B cell (primary cell): Measurements from ENCODE around the gene RPGR. TPM values are rescaled to one million over a fixed set of nuclear protein-coding genes. Genes with fewer than 3 reads are reported as not detected.

ENCODE experiments used
- ATAC-seq: fragments of 200-7000 bp; cut with Tn5 transposase; one replicate; pipeline ENCODE4 v1.10.0; 2021; ENCODE audit warnings: low read depth, mild to moderate bottlenecking, moderate number of reproducible peaks, moderate library complexity
- CTCF ChIA-PET: fragments of 350-600 bp; sonication (Branson Sonifier 250); formaldehyde crosslinking; loops from one replicate; lab custom pipeline; 2021; ENCODE audit warnings: antibody characterized with exemption, inconsistent platforms; lab: Charles Lee
- POLR2A ChIA-PET: fragments of 350-600 bp; sonication (Branson Sonifier 250); formaldehyde crosslinking; loops from one replicate; lab custom pipeline; 2021; ENCODE audit warnings: antibody characterized with exemption; lab: Charles Lee
- DNase-seq: peaks from one replicate; pipeline ENCODE4 v3.0.0; 2013
- H2AFZ ChIP-seq: 2 replicates; pipeline ENCODE4 v1.6.1; 2012; ENCODE audit warnings: mild to moderate bottlenecking, low read depth, low read length; ENCODE audit not compliant: insufficient read depth, poor library complexity, severe bottlenecking
- H3K27ac ChIP-seq, 2 donors: 1 replicate in 1 of 2; 2 replicates in 1 of 2; pipeline ENCODE4 v1.5.1; 2012 to 2013; ENCODE audit warnings: low read length in 2 of 2, mild to moderate bottlenecking in 2 of 2, moderate library complexity in 1 of 2
- H3K27me3 ChIP-seq, 4 experiments: fragments of 200-600 bp in 1 of 4; sonication (generic) in 1 of 4; replicated peaks in 1 of 4; 1 replicate in 2 of 4; 2 replicates in 2 of 4; pipeline versions ENCODE4 v1.6.1 to v1.7.0; 2013 to 2016; ENCODE audit warnings: low read length in 3 of 4, mild to moderate bottlenecking in 2 of 4, mixed read lengths in 1 of 4, moderate library complexity in 1 of 4; ENCODE audit not compliant: insufficient read depth in 4 of 4, control insufficient read depth in 3 of 4; ENCODE audit errors: control extremely low read depth in 1 of 4
- H3K36me3 ChIP-seq, 2 experiments: replicated peaks in 1 of 2; 1 replicate in 1 of 2; 2 replicates in 1 of 2; pipeline versions ENCODE4 v1.6.1 to v1.7.1; 2013; ENCODE audit warnings: low read length in 1 of 2; ENCODE audit not compliant: insufficient read depth in 2 of 2, control insufficient read depth in 1 of 2; ENCODE audit errors: control extremely low read depth in 1 of 2, extremely low read depth in 1 of 2
- H3K4me1 ChIP-seq, 2 donors: fragments of 200-600 bp in 1 of 2; sonication (generic) in 1 of 2; 1 replicate in 1 of 2; 2 replicates in 1 of 2; pipeline versions ENCODE4 v1.5.1 to v1.6.1; 2013 to 2017; ENCODE audit warnings: low read length in 2 of 2; ENCODE audit not compliant: control insufficient read depth in 2 of 2, insufficient read depth in 2 of 2
- H3K4me2 ChIP-seq: replicated peaks from 2 replicates; pipeline ENCODE3; 2012; ENCODE audit warnings: mild to moderate bottlenecking, low read depth, low read length; ENCODE audit not compliant: poor library complexity, severe bottlenecking
- H3K4me3 ChIP-seq, 5 experiments: fragments of 200-600 bp in 1 of 5; sonication (generic) in 1 of 5; 1 replicate in 3 of 5; 2 replicates in 2 of 5; pipeline versions ENCODE4 v1.5.1 to v1.7.0; 2011 to 2016; ENCODE audit warnings: low read length in 4 of 5, mild to moderate bottlenecking in 4 of 5, low read depth in 2 of 5, control low read depth in 1 of 5, moderate library complexity in 1 of 5; ENCODE audit not compliant: insufficient read depth in 1 of 5; ENCODE audit errors: control extremely low read depth in 1 of 5, extremely low read depth in 1 of 5
- H3K79me2 ChIP-seq: fragments of 200-600 bp; sonication (generic); one replicate; pipeline ENCODE4 v1.6.0; 2016; ENCODE audit warnings: low read length; ENCODE audit not compliant: control insufficient read depth, insufficient read depth
- H3K9ac ChIP-seq: fragments of 200-600 bp; sonication (generic); 2 replicates; pipeline ENCODE4 v1.6.1; 2017; ENCODE audit warnings: mild to moderate bottlenecking, low read length, moderate library complexity
- H3K9me3 ChIP-seq, 3 donors: one replicate each; pipeline versions ENCODE4 v1.6.1 to v1.7.1; 2013; ENCODE audit warnings: low read length in 2 of 3; ENCODE audit not compliant: control insufficient read depth in 2 of 3, insufficient read depth in 1 of 3; ENCODE audit errors: control extremely low read depth in 1 of 3
- H4K20me1 ChIP-seq: 2 replicates; pipeline ENCODE4 v1.6.0; 2012; ENCODE audit warnings: mild to moderate bottlenecking, low read length; ENCODE audit not compliant: insufficient read depth, control insufficient read depth, poor library complexity, severe bottlenecking
- H3K27ac Mint-ChIP-seq: one replicate; pipeline ENCODE4 v1.8.0; 2021; ENCODE audit warnings: mixed read lengths
- H3K27me3 Mint-ChIP-seq: one replicate; pipeline ENCODE4 v1.8.0; 2021; ENCODE audit warnings: mixed read lengths
- H3K4me1 Mint-ChIP-seq: one replicate; pipeline ENCODE4 v1.8.0; 2021; ENCODE audit warnings: mixed read lengths
- H3K4me3 Mint-ChIP-seq: one replicate; pipeline ENCODE4 v1.8.0; 2021; ENCODE audit warnings: mixed read lengths
- H3K9me3 Mint-ChIP-seq: one replicate; pipeline ENCODE4 v1.8.0; 2022; ENCODE audit warnings: mixed read lengths; ENCODE audit not compliant: insufficient read depth
- EZH2 ChIP-seq: IDR thresholded peaks from 2 replicates; pipeline ENCODE4 v1.6.1; 2012; ENCODE audit warnings: borderline replicate concordance, low read depth, mild to moderate bottlenecking, moderate library complexity, low read length; ENCODE audit not compliant: insufficient read depth, poor library complexity, severe bottlenecking
- WGBS: methylation state at CpG from one replicate; pipeline ENCODE4 v1.1.5; 2013; ENCODE audit warnings: missing lambda C conversion rate; ENCODE audit not compliant: insufficient coverage; 5-methylcytosine and 5-hydroxymethylcytosine counted together
- intact Hi-C: fragments of 100-400 bp; cut with micrococcal nuclease; formaldehyde crosslinking; loops from one replicate; pipeline ENCODE4 v1.10.0; 2022
- polyA plus RNA-seq: library from polyadenylated mRNA; depleted of rRNA; stranded (reverse); fragments of >200 nt; gene quantifications from 2 replicates; pipeline ENCODE4 v1.2.3, GENCODE V29; 2012
- total RNA-seq, 2 donors: library from RNA; stranded (reverse); fragments of 120-200 nt in 1 of 2; gene quantifications; 1 replicate in 1 of 2; 2 replicates in 1 of 2; pipeline versions ENCODE4 v1.2.3 to v1.2.4, GENCODE V29; 2013 to 2022
- TF ChIP-seq, protein P1 (sequence below): fragments of 200-600 bp; IDR thresholded peaks from one replicate; pipeline ENCODE4 v1.8.0; 2022; ENCODE audit warnings: antibody characterized with exemption, mild to moderate bottlenecking

RPGR gene
- total and polyA plus RNA-seq, 2 donors (not counting 1 experiment from before 2014, with no cell fraction given): 4.2 to 26.8 TPM

DNA sequence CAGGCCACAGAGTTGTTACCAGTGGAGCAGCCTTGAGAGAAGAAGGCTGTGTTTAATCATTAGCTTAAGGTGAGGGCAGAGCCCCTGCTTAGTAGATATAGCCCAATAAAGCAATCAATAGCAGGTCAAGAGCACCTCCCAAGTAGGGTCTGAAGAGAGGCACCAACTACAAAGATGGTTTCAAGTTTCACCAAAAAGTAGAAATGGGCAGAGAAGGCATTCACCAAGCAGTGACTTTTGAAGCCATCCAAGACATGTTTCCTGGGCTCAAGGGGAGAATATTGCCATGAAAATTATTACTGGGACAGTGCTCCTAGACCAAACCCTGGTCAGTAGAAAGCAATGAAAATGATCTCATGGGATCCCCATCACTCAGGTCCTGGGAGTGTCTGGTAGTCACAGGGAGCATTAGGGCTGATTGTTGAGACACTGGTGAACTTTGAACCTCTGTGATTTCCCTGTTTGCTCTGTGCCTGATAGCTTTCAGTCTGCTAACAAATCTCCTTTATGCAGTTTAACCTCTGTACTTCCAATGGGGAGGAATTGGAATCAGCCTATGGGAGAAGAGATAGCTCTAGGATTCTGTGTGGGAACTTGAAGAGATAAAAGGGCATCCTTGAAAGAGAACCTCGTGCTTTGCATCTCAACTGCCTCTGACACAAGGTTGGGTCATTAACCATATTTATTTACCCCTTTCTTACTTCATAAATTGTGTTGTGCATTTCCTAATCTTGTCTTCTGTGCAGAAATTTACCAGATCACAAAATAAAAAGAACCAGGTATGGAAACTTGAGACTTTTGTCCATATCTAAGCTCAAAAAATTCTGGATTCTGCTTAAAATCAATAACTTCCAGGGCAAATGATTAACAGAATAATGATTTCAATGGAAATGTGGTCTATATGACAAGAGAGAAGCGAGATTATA is 15.8 kb upstream of the RPGR start:
- H3K27ac Mint-ChIP-seq: no peak overlapping the region
- H3K4me3 Mint-ChIP-seq: no peak overlapping the region
- DNase-seq (no peak), ATAC-seq (no peak)
- peaks cover 10% of the 10 kb centered on the region for H3K27me3 Mint-ChIP-seq
- H3K4me1 Mint-ChIP-seq: no peaks in the 10 kb centered on the region
- Histone ChIP-seq H4K20me1 (no peaks in the 10 kb centered on the region), H2AFZ (no peak overlapping the region), H3K4me2 (no peak overlapping the region), H3K79me2 (no peaks in the 10 kb centered on the region), H3K4me1 (no peaks in the 10 kb centered on the region), H3K27ac (no peak overlapping the region), H3K4me3 (no peak overlapping the region), H3K27me3 (peaks cover 0 to 4% (median under 1%) of the 10 kb centered on the region in 4 experiments), H3K9me3 (no peaks in the 10 kb centered on the region), H3K36me3 (no peaks in the 10 kb centered on the region), H3K9ac (no peak overlapping the region)
- ChIA-PET CTCF (no interaction called here), POLR2A (no interaction called here)
- intact Hi-C loops: no loop called here
- H3K9me3 Mint-ChIP-seq: no peaks in the 10 kb centered on the region
- no CpG with 5 or more reads among the region's 2 CpGs for WGBS
- TF ChIP-seq EZH2: no peak

DNA sequence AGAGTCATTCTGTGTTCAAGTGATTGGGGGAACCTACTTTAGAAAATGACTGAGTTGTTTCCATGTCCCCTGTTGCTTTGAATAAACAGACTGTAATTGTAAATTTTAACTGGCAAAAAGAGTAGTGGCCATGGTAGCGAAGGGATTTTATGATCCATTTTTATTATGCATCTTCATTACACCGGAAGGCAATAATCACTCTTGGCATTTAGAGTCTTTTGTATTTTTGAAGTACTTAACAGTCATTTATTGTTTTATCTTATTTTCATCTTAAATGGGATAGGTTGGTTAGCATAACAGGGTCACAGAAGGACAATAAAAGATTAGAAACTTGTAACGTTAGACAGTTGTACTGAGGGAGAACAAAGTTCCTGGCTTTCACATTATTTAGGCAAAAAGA is 14.1 kb upstream of the RPGR start:
- H3K27ac ChIP-seq: no peak overlapping the region
- H3K9me3 ChIP-seq: no peaks in the 10 kb centered on the region
- CTCF ChIA-PET: no interaction called here
- H3K4me1 ChIP-seq: peaks cover 0 to 5% of the 10 kb centered on the region in 2 donors
- ATAC-seq: no peak
- H2AFZ ChIP-seq: no peak overlapping the region
- H3K27me3 ChIP-seq: peaks cover 0 to 4% (median under 1%) of the 10 kb centered on the region in 4 experiments
- no peaks in the 10 kb centered on the region for H3K9me3 Mint-ChIP-seq
- intact Hi-C loops: no loop called here
- no peak for DNase-seq
- H3K4me1 Mint-ChIP-seq: peaks cover 5% of the 10 kb centered on the region
- POLR2A ChIA-PET: no interaction called here
- WGBS: no CpG with 5 or more reads among the region's 3 CpGs
- no peaks in the 10 kb centered on the region for H4K20me1 ChIP-seq
- no peak overlapping the region for H3K9ac ChIP-seq
- H3K27ac Mint-ChIP-seq: no peak overlapping the region
- TF ChIP-seq, protein P1, sequence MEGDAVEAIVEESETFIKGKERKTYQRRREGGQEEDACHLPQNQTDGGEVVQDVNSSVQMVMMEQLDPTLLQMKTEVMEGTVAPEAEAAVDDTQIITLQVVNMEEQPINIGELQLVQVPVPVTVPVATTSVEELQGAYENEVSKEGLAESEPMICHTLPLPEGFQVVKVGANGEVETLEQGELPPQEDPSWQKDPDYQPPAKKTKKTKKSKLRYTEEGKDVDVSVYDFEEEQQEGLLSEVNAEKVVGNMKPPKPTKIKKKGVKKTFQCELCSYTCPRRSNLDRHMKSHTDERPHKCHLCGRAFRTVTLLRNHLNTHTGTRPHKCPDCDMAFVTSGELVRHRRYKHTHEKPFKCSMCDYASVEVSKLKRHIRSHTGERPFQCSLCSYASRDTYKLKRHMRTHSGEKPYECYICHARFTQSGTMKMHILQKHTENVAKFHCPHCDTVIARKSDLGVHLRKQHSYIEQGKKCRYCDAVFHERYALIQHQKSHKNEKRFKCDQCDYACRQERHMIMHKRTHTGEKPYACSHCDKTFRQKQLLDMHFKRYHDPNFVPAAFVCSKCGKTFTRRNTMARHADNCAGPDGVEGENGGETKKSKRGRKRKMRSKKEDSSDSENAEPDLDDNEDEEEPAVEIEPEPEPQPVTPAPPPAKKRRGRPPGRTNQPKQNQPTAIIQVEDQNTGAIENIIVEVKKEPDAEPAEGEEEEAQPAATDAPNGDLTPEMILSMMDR: no peak
- no peak for TF ChIP-seq EZH2
- no peak overlapping the region for H3K4me3 Mint-ChIP-seq
- H3K4me2 ChIP-seq: no peak overlapping the region
- no peak overlapping the region for H3K4me3 ChIP-seq
- no peaks in the 10 kb centered on the region for H3K36me3 ChIP-seq
- no peaks in the 10 kb centered on the region for H3K79me2 ChIP-seq
- peaks cover 7% of the 10 kb centered on the region for H3K27me3 Mint-ChIP-seq
